CD4-positive, alpha-beta T cell treated with Interleukin-21 for 1 hour (primary cell): Measurements from ENCODE around the gene BNIP3.
"Not testable (repeated sequence)": the region's sequence is repeated elsewhere in the genome, so short reads cannot be mapped to it uniquely, and the experiment has no call there.

ENCODE experiments used
- DNase-seq: peaks from one replicate; pipeline ENCODE4 v3.0.0-alpha.2; 2020

BNIP3 gene

GRCh38 chr10:131928248-131929095, 53.3 kb downstream of the BNIP3 start:
- DNase-seq = peak; percentile 45

DNA sequence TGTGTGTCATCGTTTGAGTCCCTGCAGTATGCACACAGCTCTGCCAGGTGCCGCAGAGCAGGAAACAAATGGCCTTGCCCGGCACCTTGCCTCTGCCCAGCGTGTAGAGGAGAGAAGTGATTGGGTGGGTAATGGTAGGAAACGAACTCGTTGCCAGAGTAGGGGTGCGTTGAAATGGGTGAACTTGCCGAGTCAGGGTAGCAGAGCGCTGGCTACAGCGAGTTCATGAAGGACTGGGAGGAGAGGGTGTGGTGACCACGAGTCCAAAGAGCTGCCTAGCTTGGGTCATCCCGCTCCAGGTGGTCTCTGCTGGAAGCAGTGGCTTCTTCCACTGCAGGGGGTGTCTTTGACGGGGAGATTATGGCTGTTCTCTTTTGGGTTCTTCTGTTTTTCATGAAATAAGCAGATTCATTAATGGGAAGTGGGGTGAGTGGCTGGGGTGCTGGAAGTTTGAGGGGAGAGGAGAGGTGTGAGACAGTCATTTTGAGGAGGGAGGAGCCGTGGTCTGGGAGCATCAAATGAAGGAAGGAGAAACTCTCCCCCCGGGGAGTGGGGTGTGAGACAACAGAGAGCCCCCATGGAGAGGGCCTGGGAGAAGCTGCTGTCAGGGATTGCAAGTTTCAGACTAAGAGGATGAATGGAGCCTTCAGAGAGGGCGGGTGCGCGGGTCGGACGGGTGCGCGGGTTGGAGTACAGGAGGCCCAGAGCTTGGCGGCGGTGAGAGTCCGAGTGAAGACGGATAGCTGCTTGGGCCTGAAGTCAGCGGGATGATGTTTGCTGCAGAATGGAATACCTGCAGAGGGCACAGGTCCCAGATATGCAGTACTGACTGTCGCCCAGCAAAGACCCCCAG, 54.8 kb downstream of the BNIP3 start:
- no peak for DNase-seq

DNA sequence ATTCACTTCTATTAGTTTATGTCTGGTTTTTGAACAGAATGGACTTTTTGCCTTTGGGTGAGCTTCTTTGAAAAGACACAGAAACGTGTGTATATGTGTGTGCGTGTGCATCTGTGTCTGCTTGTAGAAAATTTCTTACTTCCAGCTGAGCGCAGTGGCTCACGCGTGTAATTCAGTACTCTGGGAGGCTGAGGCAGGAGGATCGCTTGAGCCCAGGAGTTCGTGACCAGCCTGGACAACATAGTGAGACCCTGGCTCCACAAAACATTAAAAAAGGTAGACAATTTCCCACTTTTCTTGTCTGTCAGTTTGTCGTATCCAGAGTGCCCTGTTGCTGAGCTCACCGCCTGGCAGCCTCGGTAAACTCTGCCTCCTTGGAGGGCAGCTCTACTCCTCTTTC, 55.5 kb downstream of the BNIP3 start:
- no peak for DNase-seq

DNA sequence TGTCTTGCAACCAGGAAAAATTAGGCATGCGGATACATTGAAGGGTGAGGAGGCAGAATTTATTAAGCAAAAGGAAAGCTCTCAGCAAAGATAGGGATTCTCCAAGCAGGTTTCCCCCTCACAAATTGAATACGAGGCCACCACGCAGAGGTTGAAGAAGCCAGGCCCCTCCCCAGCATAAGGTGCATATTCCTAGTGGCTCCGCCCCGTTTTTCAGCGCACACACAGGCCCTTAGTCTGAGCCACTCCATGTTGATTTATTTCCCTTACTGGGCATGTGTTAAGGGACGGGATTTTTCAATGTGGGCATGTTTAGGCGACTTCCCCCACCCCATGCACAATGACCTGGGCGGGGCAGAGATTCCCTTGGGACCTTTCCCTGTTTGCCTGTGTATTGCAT, 56.0 kb downstream of the BNIP3 start:
- no peak for DNase-seq

- DNase-seq = no peak
These were observed 56.6 kb downstream of the BNIP3 start for GRCh38 chr10:131925011-131925649.

DNA sequence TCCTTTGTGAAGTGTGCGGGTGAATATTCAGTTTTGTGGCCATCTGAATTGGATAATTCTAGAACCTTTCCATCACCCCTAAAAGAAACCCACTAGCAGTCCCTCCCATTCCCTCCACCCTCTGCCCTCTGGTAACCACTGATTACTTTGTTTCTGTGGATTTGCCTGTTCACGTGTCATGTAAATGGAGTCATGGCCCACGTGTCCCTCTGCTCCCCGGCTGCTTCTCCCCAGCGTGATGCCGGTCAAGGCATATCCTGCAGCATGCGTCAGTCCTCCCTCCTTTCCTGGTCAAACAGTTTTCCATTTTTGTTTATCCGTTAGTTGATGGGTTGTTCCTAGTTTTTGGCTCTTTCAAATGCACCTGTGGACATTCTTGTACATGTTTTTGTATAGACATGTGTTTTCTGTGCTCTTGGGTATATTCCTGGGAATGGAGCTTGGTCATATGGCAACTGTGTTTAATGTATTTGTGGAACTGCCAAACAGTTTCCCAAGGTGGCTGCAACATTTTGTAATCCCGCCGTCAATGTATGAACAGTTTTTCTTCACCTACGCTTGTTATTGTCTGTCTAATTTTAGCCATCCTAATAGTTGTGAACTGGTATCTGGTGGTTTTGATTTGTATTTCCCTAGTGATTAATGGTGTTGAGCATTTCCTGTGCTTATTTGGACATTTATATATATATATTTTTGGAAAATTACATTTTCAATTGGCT, 58.5 kb downstream of the BNIP3 start:
- DNase-seq = no peak

DNA sequence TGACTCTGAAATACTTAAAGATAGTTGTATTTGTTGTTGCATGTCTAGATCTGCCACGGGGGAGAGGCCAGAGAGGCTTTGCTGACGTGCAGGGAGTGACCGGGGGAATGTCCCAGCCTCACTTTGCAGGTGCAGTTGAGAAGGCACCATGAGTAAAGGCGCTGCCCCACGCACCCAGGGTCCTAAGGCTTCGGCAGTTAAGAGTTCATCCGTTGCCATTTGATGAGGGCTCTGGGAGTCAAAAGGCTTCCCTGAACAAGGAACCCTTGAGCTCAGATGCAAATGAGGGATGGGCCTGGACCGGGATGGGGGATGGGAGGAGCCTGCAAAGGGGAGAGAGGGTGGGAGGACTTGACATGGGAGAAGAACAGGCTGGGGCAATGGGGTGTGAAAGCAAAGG, 60.5 kb downstream of the BNIP3 start:
- DNase-seq = no peak

DNA sequence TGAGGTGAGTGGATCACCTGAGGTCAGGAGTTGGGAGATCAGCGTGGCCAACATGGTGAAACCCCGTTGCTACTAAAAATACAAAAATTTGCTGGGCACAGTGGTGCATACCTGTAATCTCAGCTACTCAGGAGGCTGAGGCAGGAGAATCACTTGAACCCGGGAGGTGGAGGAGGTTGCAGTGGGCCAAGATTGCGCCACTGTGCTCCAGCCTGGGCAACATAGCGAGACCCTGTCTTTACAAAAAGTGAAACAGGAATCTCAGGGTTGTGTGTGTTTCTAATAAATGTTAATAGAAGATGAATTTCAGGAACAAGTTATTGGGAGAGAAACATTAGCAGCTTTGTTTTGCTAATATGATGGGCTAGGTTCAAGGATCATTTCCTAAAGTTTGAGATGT, 61.0 kb downstream of the BNIP3 start:
- no peak for DNase-seq

GRCh38 chr10:131920151-131920550, 61.6 kb downstream of the BNIP3 start:
- DNase-seq = no peak

GRCh38 chr10:131919461-131919860, 62.3 kb downstream of the BNIP3 start:
- DNase-seq = not testable (repeated sequence)
